ENCODE measurements around the gene PCDHGA1.

The PCDHGA1 gene

DNA sequence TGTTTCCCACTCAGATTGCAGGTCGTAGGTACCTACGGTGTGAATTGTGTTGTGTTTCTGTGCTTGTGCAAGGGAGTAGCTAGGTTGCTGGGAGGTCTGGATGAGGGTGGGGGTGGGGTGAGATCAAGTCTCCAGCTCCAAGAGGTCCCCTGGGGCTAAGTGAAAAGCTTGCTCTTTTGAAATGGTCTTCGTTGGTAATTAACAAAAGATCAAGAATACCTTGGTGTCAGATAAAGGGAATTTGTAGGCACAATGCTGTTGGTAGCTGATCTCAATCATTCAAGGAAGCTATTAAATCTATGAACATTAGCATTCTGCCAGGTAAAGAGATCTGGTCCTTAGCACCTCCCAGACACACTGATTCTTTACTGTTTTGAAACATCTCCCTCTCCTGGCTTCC is 153.6 kb downstream of the PCDHGA1 start:
- Histone ChIP-seq H4K20me1 (ENCODE audit: insufficient read depth) (no peaks in the 10 kb centered on the region), H3K4me1 (ENCODE audit: low read depth, poor library complexity, severe bottlenecking) (no peaks in the 10 kb centered on the region), H3K79me2 (ENCODE audit: insufficient read depth, low read depth) (no peaks in the 10 kb centered on the region), H3K4me2 (no peak overlapping the region), H3K9ac (no peak overlapping the region), H2AFZ (ENCODE audit: low read depth) (no peak overlapping the region), H3K36me3 (ENCODE audit: insufficient read depth) (no peaks in the 10 kb centered on the region), H3K27me3 (ENCODE audit: insufficient read depth, low read depth) (no peaks in the 10 kb centered on the region), H3K4me3 (IDR thresholded peaks at IDR 0.05; ENCODE audit: insufficient read depth, low read depth, low read length) (no peak overlapping the region), H3K27ac (no peak overlapping the region)
- TF ChIP-seq, protein P1, sequence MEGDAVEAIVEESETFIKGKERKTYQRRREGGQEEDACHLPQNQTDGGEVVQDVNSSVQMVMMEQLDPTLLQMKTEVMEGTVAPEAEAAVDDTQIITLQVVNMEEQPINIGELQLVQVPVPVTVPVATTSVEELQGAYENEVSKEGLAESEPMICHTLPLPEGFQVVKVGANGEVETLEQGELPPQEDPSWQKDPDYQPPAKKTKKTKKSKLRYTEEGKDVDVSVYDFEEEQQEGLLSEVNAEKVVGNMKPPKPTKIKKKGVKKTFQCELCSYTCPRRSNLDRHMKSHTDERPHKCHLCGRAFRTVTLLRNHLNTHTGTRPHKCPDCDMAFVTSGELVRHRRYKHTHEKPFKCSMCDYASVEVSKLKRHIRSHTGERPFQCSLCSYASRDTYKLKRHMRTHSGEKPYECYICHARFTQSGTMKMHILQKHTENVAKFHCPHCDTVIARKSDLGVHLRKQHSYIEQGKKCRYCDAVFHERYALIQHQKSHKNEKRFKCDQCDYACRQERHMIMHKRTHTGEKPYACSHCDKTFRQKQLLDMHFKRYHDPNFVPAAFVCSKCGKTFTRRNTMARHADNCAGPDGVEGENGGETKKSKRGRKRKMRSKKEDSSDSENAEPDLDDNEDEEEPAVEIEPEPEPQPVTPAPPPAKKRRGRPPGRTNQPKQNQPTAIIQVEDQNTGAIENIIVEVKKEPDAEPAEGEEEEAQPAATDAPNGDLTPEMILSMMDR (conservative IDR thresholded peaks at IDR 0.05; ENCODE audit: low read depth, low read length): no peak

DNA sequence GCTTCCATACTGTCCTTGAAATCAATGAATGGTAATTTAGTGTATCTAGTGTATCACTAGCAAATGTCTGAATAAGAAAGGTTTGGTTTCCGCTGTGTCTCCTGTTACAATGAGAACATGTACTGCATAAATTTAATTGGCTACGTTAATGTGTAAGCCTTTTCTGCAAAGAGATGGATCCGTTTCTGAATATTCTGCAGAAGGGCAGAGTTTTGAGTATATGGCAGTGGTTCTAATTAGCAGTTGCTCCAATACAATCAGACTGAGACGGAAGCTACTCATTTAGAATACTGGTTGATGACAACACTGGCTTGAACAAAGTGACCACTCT is 154.0 kb downstream of the PCDHGA1 start:
- Histone ChIP-seq H3K27me3 (ENCODE audit: insufficient read depth, low read depth) (no peaks in the 10 kb centered on the region), H4K20me1 (ENCODE audit: insufficient read depth) (no peaks in the 10 kb centered on the region), H3K79me2 (ENCODE audit: insufficient read depth, low read depth) (no peaks in the 10 kb centered on the region), H3K4me1 (ENCODE audit: low read depth, poor library complexity, severe bottlenecking) (no peaks in the 10 kb centered on the region), H3K9ac (no peak overlapping the region), H2AFZ (ENCODE audit: low read depth) (no peak overlapping the region), H3K4me3 (IDR thresholded peaks at IDR 0.05; ENCODE audit: insufficient read depth, low read depth, low read length) (no peak overlapping the region), H3K27ac (no peak overlapping the region), H3K36me3 (ENCODE audit: insufficient read depth) (no peaks in the 10 kb centered on the region), H3K4me2 (no peak overlapping the region)
- TF ChIP-seq, protein P1 (conservative IDR thresholded peaks at IDR 0.05; ENCODE audit: low read depth, low read length): no peak

DNA sequence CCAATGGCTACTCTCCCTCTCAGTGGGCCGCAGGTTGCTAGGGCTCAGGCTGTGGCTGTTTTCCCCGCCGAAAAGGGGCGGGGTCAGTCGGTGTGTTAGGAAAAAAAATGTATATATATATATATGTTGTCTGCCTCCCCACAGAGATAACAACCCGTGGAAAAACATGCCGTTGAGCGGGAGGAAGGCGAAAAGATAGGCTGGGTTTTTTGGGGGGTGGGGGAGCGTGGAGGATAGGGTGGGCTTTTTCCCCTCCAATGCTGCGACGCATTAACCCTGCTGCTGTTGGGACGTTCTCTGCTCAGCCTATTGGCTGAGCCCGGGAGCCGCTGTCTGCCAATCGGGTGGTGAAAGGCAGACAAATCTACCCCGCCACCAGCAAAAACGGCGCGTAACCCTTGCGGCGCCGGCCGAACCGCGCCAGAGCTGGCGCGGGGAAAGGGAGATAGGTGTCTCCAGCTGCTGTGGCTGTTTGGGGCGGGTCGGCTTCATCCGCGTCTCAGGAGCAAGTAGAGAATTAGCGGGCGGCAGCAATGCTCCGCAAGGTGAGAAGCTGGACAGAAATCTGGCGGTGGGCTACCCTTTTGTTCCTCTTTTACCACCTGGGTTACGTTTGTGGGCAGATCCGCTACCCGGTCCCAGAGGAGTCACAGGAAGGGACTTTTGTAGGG is 154.5 kb downstream of the PCDHGA1 start, which contains the start of gene PCDHGC4:
Gene PCDHGC4, plus strand, starts transcription at position 390 of the 671 bp plus-strand sequence. Its CDS starts 144 bp downstream, at position 534.
- Histone ChIP-seq H3K4me1 (ENCODE audit: low read depth, poor library complexity, severe bottlenecking) (no peaks in the 10 kb centered on the region), H3K36me3 (ENCODE audit: insufficient read depth) (no peaks in the 10 kb centered on the region), H3K4me2 (no peak within 1 kb of the TSS), H3K79me2 (ENCODE audit: insufficient read depth, low read depth) (no peaks in the 10 kb centered on the region), H2AFZ (ENCODE audit: low read depth) (no peak within 1 kb of the TSS), H3K9ac (no peak within 1 kb of the TSS), H3K27me3 (ENCODE audit: insufficient read depth, low read depth) (no peaks in the 10 kb centered on the region), H3K4me3 (IDR thresholded peaks at IDR 0.05; ENCODE audit: insufficient read depth, low read depth, low read length) (no peak within 1 kb of the TSS), H4K20me1 (ENCODE audit: insufficient read depth) (no peaks in the 10 kb centered on the region), H3K27ac (no peak within 1 kb of the TSS)
- TF ChIP-seq, protein P1 (conservative IDR thresholded peaks at IDR 0.05; ENCODE audit: low read depth, low read length): no peak

DNA sequence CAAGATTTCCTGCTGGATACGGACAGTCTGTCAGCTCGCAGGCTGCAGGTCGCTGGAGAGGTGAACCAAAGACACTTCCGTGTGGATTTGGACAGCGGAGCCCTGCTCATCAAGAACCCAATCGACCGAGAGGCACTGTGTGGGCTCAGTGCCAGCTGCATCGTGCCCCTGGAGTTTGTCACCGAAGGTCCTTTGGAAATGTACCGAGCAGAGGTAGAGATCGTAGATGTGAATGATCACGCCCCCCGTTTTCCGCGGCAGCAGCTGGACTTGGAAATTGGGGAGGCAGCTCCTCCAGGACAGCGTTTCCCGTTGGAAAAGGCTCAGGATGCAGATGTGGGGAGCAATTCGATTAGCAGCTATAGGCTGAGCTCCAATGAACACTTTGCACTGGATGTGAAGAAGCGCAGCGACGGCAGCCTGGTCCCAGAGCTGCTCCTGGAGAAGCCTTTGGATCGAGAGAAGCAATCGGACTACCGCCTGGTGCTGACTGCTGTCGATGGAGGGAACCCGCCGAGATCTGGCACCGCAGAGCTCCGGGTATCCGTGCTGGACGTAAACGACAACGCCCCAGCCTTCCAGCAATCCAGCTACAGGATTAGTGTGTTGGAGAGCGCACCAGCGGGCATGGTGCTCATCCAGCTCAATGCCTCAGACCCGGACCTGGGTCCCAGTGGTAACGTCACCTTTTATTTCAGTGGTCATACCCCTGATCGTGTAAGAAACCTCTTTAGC is 155.2 kb downstream of the PCDHGA1 start:
- H2AFZ ChIP-seq (ENCODE audit: low read depth): no peak overlapping the region
- TF ChIP-seq, protein P1 (conservative IDR thresholded peaks at IDR 0.05; ENCODE audit: low read depth, low read length): no peak
- no peaks in the 10 kb centered on the region for H3K27me3 ChIP-seq (ENCODE audit: insufficient read depth, low read depth)
- no peak overlapping the region for H3K4me3 ChIP-seq (IDR thresholded peaks at IDR 0.05; ENCODE audit: insufficient read depth, low read depth, low read length)
- H3K27ac ChIP-seq: no peak overlapping the region
- no peak overlapping the region for H3K9ac ChIP-seq
- H3K4me1 ChIP-seq (ENCODE audit: low read depth, poor library complexity, severe bottlenecking): no peaks in the 10 kb centered on the region
- no peak overlapping the region for H3K4me2 ChIP-seq
- no peaks in the 10 kb centered on the region for H3K36me3 ChIP-seq (ENCODE audit: insufficient read depth)
- no peaks in the 10 kb centered on the region for H3K79me2 ChIP-seq (ENCODE audit: insufficient read depth, low read depth)
- H4K20me1 ChIP-seq (ENCODE audit: insufficient read depth): no peaks in the 10 kb centered on the region

Data from KMS-11 (cell line).